Transverse colon (tissue), 3 donors: ENCODE results near the gene C1QTNF9.

Experiments used
- EP300 ChIP-seq: sonication (generic); formaldehyde crosslinking; IDR thresholded peaks from one replicate; pipeline ENCODE4 v1.6.1; 2017; ENCODE audit warnings: antibody characterized with exemption, low read depth
- POLR2A ChIP-seq: fragments of 450-650 bp; IDR thresholded peaks from one replicate; pipeline ENCODE4 v1.6.1; 2016; ENCODE audit warnings: antibody characterized with exemption, mild to moderate bottlenecking, moderate library complexity
- TF ChIP-seq, protein P1 (sequence below), 5 experiments: fragments of 200-600 bp in 3 of 5; fragments of 450-650 bp in 2 of 5; sonication (generic) in 3 of 5; IDR thresholded peaks; 1 replicate in 2 of 5; 2 replicates in 3 of 5; pipeline ENCODE4 v1.5.1; 2016 to 2017; ENCODE audit warnings: antibody characterized with exemption in 5 of 5, inconsistent platforms in 3 of 5, mild to moderate bottlenecking in 2 of 5, moderate library complexity in 1 of 5

DNA sequence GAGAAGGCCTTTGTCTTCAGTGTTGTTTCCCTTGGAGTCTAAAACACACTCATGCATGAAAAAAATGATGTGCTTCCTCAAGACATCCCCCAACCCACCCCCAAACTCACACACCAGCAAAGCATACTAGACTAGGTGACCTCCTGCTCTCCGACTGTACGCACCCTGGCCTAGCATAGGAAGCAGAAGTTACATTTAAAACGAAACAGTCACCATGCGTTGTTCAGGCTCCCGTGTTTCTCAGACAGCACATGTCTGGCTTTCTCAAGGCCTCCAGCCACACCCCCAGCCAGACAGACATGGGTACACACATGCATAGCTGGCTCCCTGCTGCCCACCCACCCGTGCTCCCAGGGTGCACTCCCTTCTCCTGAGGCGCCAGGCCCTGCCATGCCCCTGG lies 28.7 kb upstream of the C1QTNF9 start:
- TF ChIP-seq, protein P1, sequence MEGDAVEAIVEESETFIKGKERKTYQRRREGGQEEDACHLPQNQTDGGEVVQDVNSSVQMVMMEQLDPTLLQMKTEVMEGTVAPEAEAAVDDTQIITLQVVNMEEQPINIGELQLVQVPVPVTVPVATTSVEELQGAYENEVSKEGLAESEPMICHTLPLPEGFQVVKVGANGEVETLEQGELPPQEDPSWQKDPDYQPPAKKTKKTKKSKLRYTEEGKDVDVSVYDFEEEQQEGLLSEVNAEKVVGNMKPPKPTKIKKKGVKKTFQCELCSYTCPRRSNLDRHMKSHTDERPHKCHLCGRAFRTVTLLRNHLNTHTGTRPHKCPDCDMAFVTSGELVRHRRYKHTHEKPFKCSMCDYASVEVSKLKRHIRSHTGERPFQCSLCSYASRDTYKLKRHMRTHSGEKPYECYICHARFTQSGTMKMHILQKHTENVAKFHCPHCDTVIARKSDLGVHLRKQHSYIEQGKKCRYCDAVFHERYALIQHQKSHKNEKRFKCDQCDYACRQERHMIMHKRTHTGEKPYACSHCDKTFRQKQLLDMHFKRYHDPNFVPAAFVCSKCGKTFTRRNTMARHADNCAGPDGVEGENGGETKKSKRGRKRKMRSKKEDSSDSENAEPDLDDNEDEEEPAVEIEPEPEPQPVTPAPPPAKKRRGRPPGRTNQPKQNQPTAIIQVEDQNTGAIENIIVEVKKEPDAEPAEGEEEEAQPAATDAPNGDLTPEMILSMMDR (IDR thresholded peaks at IDR 0.05): no peak
- no peak for TF ChIP-seq POLR2A
- TF ChIP-seq EP300: no peak
